SK-N-MC (cell line): ENCODE measurements around the gene GRAMD4.

Experiments used
- DNase-seq: peaks from one replicate; pipeline ENCODE4 v3.0.0-alpha.2; 2011; ENCODE audit warnings: low read depth, low spot score
- H3K27ac ChIP-seq: fragments of 200-600 bp; sonication (generic); 2 replicates; pipeline ENCODE4 v1.5.1; 2016; ENCODE audit warnings: mixed run types
- H3K36me3 ChIP-seq: fragments of 200-600 bp; sonication (generic); 2 replicates; pipeline ENCODE4 v1.6.1; 2017; ENCODE audit warnings: antibody characterized with exemption, low read length, mixed read lengths; ENCODE audit not compliant: insufficient read depth
- H3K4me3 ChIP-seq: fragments of 200-600 bp; sonication (generic); 2 replicates; pipeline ENCODE4 v1.5.1; 2016
- H3K9ac ChIP-seq: fragments of 200-600 bp; sonication (generic); 2 replicates; pipeline ENCODE4 v1.8.0; 2017; ENCODE audit warnings: mixed run types, mixed read lengths; ENCODE audit not compliant: insufficient read length
- H3K9me3 ChIP-seq: fragments of 200-600 bp; sonication (generic); 2 replicates; pipeline ENCODE4 v1.6.1; 2017; ENCODE audit warnings: low read depth, mild to moderate bottlenecking, antibody characterized with exemption, low read length, moderate library complexity, mixed read lengths
- EZH2 ChIP-seq: fragments of 200-600 bp; sonication (generic); IDR thresholded peaks from one replicate; pipeline ENCODE4 v1.6.1; 2017; ENCODE audit warnings: antibody characterized with exemption
- FOXP2 ChIP-seq: optimal IDR thresholded peaks from 2 replicates; pipeline ENCODE3; 2011; ENCODE audit warnings: mild to moderate bottlenecking, moderate library complexity; ENCODE audit not compliant: insufficient read depth; ENCODE audit errors: extremely low read length, control extremely low read depth
- POLR2AphosphoS5 ChIP-seq: IDR thresholded peaks from 2 replicates; pipeline ENCODE4 v1.6.1; 2012; ENCODE audit warnings: mild to moderate bottlenecking, low read depth, low read length, borderline replicate concordance

GRAMD4 gene

GRCh38 chr22:46725096-46725495 is 104.9 kb downstream of the GRAMD4 start:
- no peak for DNase-seq
- H3K27ac ChIP-seq = no peak overlapping the region
- TF ChIP-seq EZH2 (no peak), FOXP2 (no peak), POLR2AphosphoS5 (no peak)
- no peaks in the 10 kb centered on the region for H3K9me3 ChIP-seq
- no peak overlapping the region for H3K4me3 ChIP-seq
- H3K36me3 ChIP-seq = peaks cover 1% of the 10 kb centered on the region; the same call in 1 of the 2 replicates
- H3K9ac ChIP-seq = no peak overlapping the region

GRCh38 chr22:46726066-46726985 is 106.1 kb downstream of the GRAMD4 start:
- no peak for DNase-seq
- no peak overlapping the region for H3K27ac ChIP-seq
- H3K4me3 ChIP-seq = no peak overlapping the region
- H3K9me3 ChIP-seq = no peaks in the 10 kb centered on the region
- H3K9ac ChIP-seq = no peak overlapping the region
- no peak for TF ChIP-seq EZH2
- no peaks in the 10 kb centered on the region; the same call in 1 of the 2 replicates for H3K36me3 ChIP-seq

GRCh38 chr22:46726986-46727317 is 106.8 kb downstream of the GRAMD4 start:
- Histone ChIP-seq H3K9ac (no peak overlapping the region), H3K27ac (no peak overlapping the region), H3K9me3 (no peaks in the 10 kb centered on the region), H3K36me3 (peaks cover 1% of the 10 kb centered on the region; the same call in 1 of the 2 replicates), H3K4me3 (no peak overlapping the region)
- no peak for DNase-seq
- no peak for TF ChIP-seq FOXP2
- TF ChIP-seq POLR2AphosphoS5 = no peak
- no peak for TF ChIP-seq EZH2

DNA sequence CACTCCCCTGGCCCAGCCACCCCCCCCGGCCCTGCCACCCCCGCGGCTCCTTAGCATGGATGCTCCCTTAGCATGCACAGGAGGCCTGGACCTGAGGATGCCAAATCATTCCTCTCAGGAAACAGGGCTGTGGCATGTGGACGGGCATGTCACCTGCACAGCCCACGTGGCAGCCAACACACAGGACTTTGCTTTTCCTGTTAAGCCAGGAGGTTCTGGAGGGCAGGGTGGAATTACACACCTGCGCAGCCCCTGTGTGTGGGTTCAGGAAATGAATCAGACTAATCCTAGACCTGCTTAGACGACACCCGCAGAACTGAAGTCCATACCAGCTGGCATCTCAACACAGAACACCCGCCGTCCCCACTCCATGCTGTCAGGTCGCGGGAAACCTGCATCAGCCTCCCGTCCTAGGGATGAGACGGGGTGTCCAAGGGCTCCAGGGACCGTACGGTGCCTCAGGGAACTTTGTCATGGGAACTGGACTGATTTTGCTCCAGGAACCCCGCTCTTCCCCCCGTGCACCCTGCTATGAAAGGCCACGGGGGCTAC is 107.7 kb downstream of the GRAMD4 start:
- Histone ChIP-seq H3K9me3 (no peaks in the 10 kb centered on the region), H3K27ac (no peak overlapping the region), H3K4me3 (no peak overlapping the region), H3K9ac (no peak overlapping the region), H3K36me3 (peaks cover 3% of the 10 kb centered on the region; the same call in 1 of the 2 replicates)
- TF ChIP-seq FOXP2 (no peak), EZH2 (no peak), POLR2AphosphoS5 (no peak)
- DNase-seq = no peak

DNA sequence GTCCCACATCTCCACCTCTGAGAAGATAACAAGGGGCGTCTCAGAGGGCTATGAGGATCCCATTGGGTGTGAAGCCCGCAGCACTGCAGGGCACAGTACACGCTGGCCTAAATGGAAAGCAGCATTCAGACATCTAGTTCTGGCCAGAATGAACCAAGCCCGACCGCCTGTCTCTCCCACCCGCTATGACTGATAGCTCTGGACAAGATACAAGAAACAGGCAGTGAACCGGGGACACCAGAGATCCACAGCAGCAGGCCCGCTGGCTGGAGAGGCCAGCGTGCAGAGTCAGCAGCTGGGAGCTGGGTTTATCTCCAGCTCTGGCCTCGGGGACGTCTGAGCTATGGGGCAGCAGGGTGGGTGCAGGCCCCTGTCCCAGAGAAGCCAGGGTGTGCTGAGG is 108.3 kb downstream of the GRAMD4 start:
- TF ChIP-seq FOXP2 = no peak
- no peak for TF ChIP-seq EZH2
- no peak for TF ChIP-seq POLR2AphosphoS5
- DNase-seq = no peak
- no peak overlapping the region for H3K9ac ChIP-seq
- peaks cover 3% of the 10 kb centered on the region; the same call in 1 of the 2 replicates for H3K36me3 ChIP-seq
- H3K27ac ChIP-seq = no peak overlapping the region
- no peak overlapping the region for H3K4me3 ChIP-seq
- H3K9me3 ChIP-seq = no peaks in the 10 kb centered on the region
